CD14-positive monocyte (primary cell): ENCODE measurements around the gene HS1BP3. TPM values are rescaled to one million over a fixed set of nuclear protein-coding genes. Genes with fewer than 3 reads are reported as not detected.

Experiments used
- DNase-seq, 3 donors: peaks; one replicate each; pipeline ENCODE4 v3.0.0-alpha.2; 2011 to 2022
- H2AFZ ChIP-seq: 2 replicates; pipeline ENCODE4 v1.6.0; 2012; ENCODE audit warnings: mild to moderate bottlenecking, low read depth, low read length, inconsistent platforms; ENCODE audit not compliant: insufficient read depth, poor library complexity, severe bottlenecking
- H3K27ac ChIP-seq, 2 donors: 1 replicate in 1 of 2; 2 replicates in 1 of 2; pipeline ENCODE4 v1.5.1; 2012 to 2013; ENCODE audit warnings: low read length in 2 of 2, control low read depth in 1 of 2, inconsistent platforms in 1 of 2, low read depth in 1 of 2, mild to moderate bottlenecking in 1 of 2
- H3K27me3 ChIP-seq, 2 donors: one replicate each; pipeline versions ENCODE4 v1.6.0 to v1.6.1; 2011 to 2013; ENCODE audit warnings: low read length in 2 of 2; ENCODE audit not compliant: control insufficient read depth in 2 of 2, insufficient read depth in 2 of 2
- H3K36me3 ChIP-seq, 2 donors: replicated peaks in 1 of 2; 1 replicate in 1 of 2; 2 replicates in 1 of 2; pipeline versions ENCODE4 v1.5.1 to v1.6.1; 2012 to 2013; ENCODE audit warnings: low read length in 2 of 2, control low read depth in 1 of 2, inconsistent platforms in 1 of 2, mild to moderate bottlenecking in 1 of 2; ENCODE audit not compliant: insufficient read depth in 2 of 2, control insufficient read depth in 1 of 2
- H3K4me1 ChIP-seq, 2 donors: 1 replicate in 1 of 2; 2 replicates in 1 of 2; pipeline versions ENCODE4 v1.5.1 to v1.6.1; 2012 to 2013; ENCODE audit warnings: low read length in 2 of 2, control low read depth in 1 of 2, inconsistent platforms in 1 of 2, mild to moderate bottlenecking in 1 of 2, moderate library complexity in 1 of 2; ENCODE audit not compliant: insufficient read depth in 2 of 2, control insufficient read depth in 1 of 2
- H3K4me2 ChIP-seq: replicated peaks from 2 replicates; pipeline ENCODE3; 2012; ENCODE audit warnings: low read length, moderate library complexity, mild to moderate bottlenecking; ENCODE audit not compliant: poor library complexity, severe bottlenecking; ENCODE audit errors: extremely low read depth
- H3K4me3 ChIP-seq, 3 experiments: fragments of 200-600 bp in 1 of 3; sonication (generic) in 1 of 3; replicated peaks in 1 of 3; 1 replicate in 2 of 3; 2 replicates in 1 of 3; pipeline ENCODE4 v1.5.1; 2011 to 2013; ENCODE audit warnings: low read length in 3 of 3, mild to moderate bottlenecking in 3 of 3, control low read depth in 2 of 3, low read depth in 2 of 3, inconsistent platforms in 1 of 3, moderate library complexity in 1 of 3
- H3K79me2 ChIP-seq: 2 replicates; pipeline ENCODE4 v1.6.0; 2012; ENCODE audit warnings: mild to moderate bottlenecking, control low read depth, inconsistent platforms, low read length, moderate library complexity; ENCODE audit not compliant: insufficient read depth
- H3K9ac ChIP-seq: 2 replicates; pipeline ENCODE4 v1.6.0; 2017; ENCODE audit warnings: low read length, mild to moderate bottlenecking; ENCODE audit not compliant: insufficient read depth, poor library complexity, severe bottlenecking
- H3K9me3 ChIP-seq, 2 donors: replicated peaks in 1 of 2; 1 replicate in 1 of 2; 2 replicates in 1 of 2; pipeline versions ENCODE4 v1.5.1 to v1.6.1; 2012 to 2013; ENCODE audit warnings: low read length in 2 of 2, control low read depth in 1 of 2; ENCODE audit not compliant: control insufficient read depth in 1 of 2, insufficient read depth in 1 of 2
- H4K20me1 ChIP-seq: 2 replicates; pipeline ENCODE4 v1.6.0; 2012; ENCODE audit warnings: mild to moderate bottlenecking, low read length, control low read depth, moderate library complexity; ENCODE audit not compliant: insufficient read depth
- H3K27ac Mint-ChIP-seq, 7 donors: one replicate each; pipeline ENCODE4 v1.8.0; 2020; ENCODE audit warnings: mild to moderate bottlenecking in 7 of 7, mixed read lengths in 7 of 7, moderate library complexity in 6 of 7, inconsistent platforms in 2 of 7
- H3K27me3 Mint-ChIP-seq, 3 donors: one replicate each; pipeline ENCODE4 v1.8.0; 2021 to 2022; ENCODE audit warnings: low read depth in 3 of 3, mild to moderate bottlenecking in 3 of 3, mixed read lengths in 3 of 3, moderate library complexity in 3 of 3, inconsistent platforms in 1 of 3
- H3K36me3 Mint-ChIP-seq, 2 donors: one replicate each; pipeline ENCODE4 v1.8.0; 2020; ENCODE audit warnings: mixed read lengths in 2 of 2, inconsistent platforms in 1 of 2, mild to moderate bottlenecking in 1 of 2
- H3K4me1 Mint-ChIP-seq: one replicate; pipeline ENCODE4 v1.8.0; 2020; ENCODE audit warnings: mild to moderate bottlenecking, mixed read lengths
- H3K4me3 Mint-ChIP-seq, 2 donors: one replicate each; pipeline ENCODE4 v1.8.0; 2020; ENCODE audit warnings: mild to moderate bottlenecking in 2 of 2, mixed read lengths in 2 of 2, moderate library complexity in 1 of 2
- H3K9me3 Mint-ChIP-seq, 7 donors: one replicate each; pipeline ENCODE4 v1.8.0; 2020 to 2022; ENCODE audit warnings: mixed read lengths in 7 of 7, mild to moderate bottlenecking in 6 of 7, moderate library complexity in 6 of 7, inconsistent platforms in 2 of 7
- CTCF ChIP-seq: fragments of 200-600 bp; IDR thresholded peaks from one replicate; pipeline ENCODE4 v1.8.0; 2022; ENCODE audit warnings: antibody characterized with exemption, mild to moderate bottlenecking
- WGBS: methylation state at CpG from one replicate; pipeline ENCODE4 v1.1.5; 2013; ENCODE audit warnings: missing lambda C conversion rate; ENCODE audit not compliant: insufficient coverage; 5-methylcytosine and 5-hydroxymethylcytosine counted together
- intact Hi-C, 2 donors: fragments of 100-400 bp; cut with micrococcal nuclease; formaldehyde crosslinking; loops; one replicate each; pipeline versions ENCODE4 v1.15.0 to v1.15.1; 2023
- polyA plus RNA-seq, 3 donors: library from polyadenylated mRNA; depleted of rRNA in 1 of 3; unstranded in 2 of 3; stranded (reverse) in 1 of 3; fragments of 300-500 nt in 2 of 3; fragments of >200 nt in 1 of 3; fragmentation: Illumina TruSeq in 2 of 3; gene quantifications; 1 replicate in 2 of 3; 2 replicates in 1 of 3; pipeline ENCODE4 v1.2.3, GENCODE V29; 2012 to 2021

Gene HS1BP3
- polyA plus RNA-seq, 3 donors = 45.1 to 48.9 (median 45.4) TPM

GRCh38 chr2:20573620-20574422 is 77.1 kb downstream of the HS1BP3 start:
- peaks cover 7 to 10% of the 10 kb centered on the region in 2 donors for H3K4me1 ChIP-seq
- 96% methylated on average over 4 of the region's 10 CpGs for WGBS
- H3K36me3 ChIP-seq = no peaks in the 10 kb centered on the region
- no peaks in the 10 kb centered on the region for H3K36me3 Mint-ChIP-seq
- no peaks in the 10 kb centered on the region for H3K9me3 ChIP-seq
- H3K4me1 Mint-ChIP-seq = peaks cover 11% of the 10 kb centered on the region
- no peak overlapping the region for H3K4me3 ChIP-seq
- H3K9ac ChIP-seq = no peak overlapping the region
- no peak overlapping the region for H3K4me3 Mint-ChIP-seq
- H3K27ac ChIP-seq = no peak overlapping the region
- no peak for DNase-seq
- no peak overlapping the region for H3K4me2 ChIP-seq
- H3K79me2 ChIP-seq = no peaks in the 10 kb centered on the region
- peaks cover 0 to 2% (median 2%) of the 10 kb centered on the region in 3 donors for H3K27me3 Mint-ChIP-seq
- no peak for TF ChIP-seq CTCF
- H3K27ac Mint-ChIP-seq = peak overlapping the region in 1 of 7 donors; percentile 30
- no peaks in the 10 kb centered on the region for H3K9me3 Mint-ChIP-seq
- H4K20me1 ChIP-seq = no peaks in the 10 kb centered on the region
- no peak overlapping the region for H2AFZ ChIP-seq
- intact Hi-C loops = no loop called here
- H3K27me3 ChIP-seq = no peaks in the 10 kb centered on the region

GRCh38 chr2:20572221-20572620 is 78.7 kb downstream of the HS1BP3 start:
- H3K9ac ChIP-seq = no peak overlapping the region

More at GRCh38 chr2:20572221-20572620, 78.7 kb downstream of the HS1BP3 start:
- Histone ChIP-seq H4K20me1 (no peaks in the 10 kb centered on the region), H3K4me1 (peaks cover 7 to 10% of the 10 kb centered on the region in 2 donors), H2AFZ (no peak overlapping the region), H3K27me3 (no peaks in the 10 kb centered on the region), H3K36me3 (no peaks in the 10 kb centered on the region), H3K4me2 (no peak overlapping the region), H3K4me3 (no peak overlapping the region), H3K27ac (no peak overlapping the region), H3K9me3 (no peaks in the 10 kb centered on the region), H3K79me2 (no peaks in the 10 kb centered on the region)
- Mint-ChIP-seq H3K36me3 (no peaks in the 10 kb centered on the region), H3K27me3 (peaks cover 0 to 4% (median 2%) of the 10 kb centered on the region in 3 donors), H3K4me3 (no peak overlapping the region), H3K9me3 (no peaks in the 10 kb centered on the region), H3K27ac (no peak overlapping the region), H3K4me1 (peaks cover 11% of the 10 kb centered on the region)
- WGBS = no CpG with 5 or more reads among the region's 5 CpGs
- no peak for TF ChIP-seq CTCF
- no peak for DNase-seq
- intact Hi-C loops = no loop called here
